ENCODE data around the gene BEND5. TPM values are rescaled to one million over a fixed set of nuclear protein-coding genes. Genes with fewer than 3 reads are reported as not detected.
A peak's percentile ranks its signal among the peaks of the same experiment; 100 is the strongest.

Gene BEND5
- total and polyA plus RNA-seq, 2 of the 8 experiments (the other 6 are each of a cell fraction or from before 2014, with no cell fraction given): 3.8 to 7.5 TPM

DNA sequence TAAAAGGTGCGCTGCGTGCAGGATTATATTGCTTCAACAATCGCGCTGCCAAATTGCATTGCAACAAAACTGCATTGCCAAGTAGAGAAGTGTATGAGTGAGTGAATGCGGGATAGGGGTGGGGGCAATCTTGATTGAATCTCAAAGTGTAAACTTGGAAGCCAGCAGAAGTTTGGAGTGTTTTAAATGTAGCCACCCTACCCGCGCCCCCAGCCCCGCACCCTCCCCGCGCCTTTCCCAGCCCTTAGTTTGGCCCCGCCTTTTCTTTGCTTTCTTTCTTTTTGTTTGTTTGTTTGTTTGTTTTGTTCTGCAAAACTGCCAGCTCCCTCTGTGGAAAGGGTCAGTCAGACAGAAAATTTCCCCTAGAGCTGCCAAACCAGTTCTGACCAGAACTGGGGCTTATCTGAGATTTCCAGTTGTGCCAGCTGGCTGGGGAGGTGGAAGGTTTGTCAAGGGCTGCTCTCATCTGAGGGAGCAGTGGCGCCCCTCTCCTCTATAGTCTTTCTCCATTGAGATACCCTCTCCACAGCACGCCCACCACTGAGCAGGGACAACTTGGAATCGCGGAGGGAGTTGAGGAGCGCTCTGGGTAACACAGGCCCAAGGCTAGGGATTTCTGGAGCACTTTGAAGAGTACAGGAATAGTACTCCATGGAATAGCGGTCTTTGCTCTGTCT lies 666 bp upstream of the BEND5 start:
- peak in 1 of 2 experiments; percentile 46 for DNase-seq (ENCODE audit: low read depth in 1 of 2, low spot score in 2 of 2)

More for the DNA sequence above, 666 bp upstream of the BEND5 start:
- Histone ChIP-seq H2AFZ (ENCODE audit: low read length) (peak overlapping the region; percentile 98), H4K8ac (ENCODE audit: extremely low read depth, insufficient read depth, low read length) (no peak overlapping the region; the same call in 1 of the 2 replicates), H3K27me3 (replicated peaks in 1 of 4; ENCODE audit: control insufficient read depth in 3 of 4, extremely low read depth in 1 of 4, insufficient read depth in 3 of 4, low read length in 3 of 4) (no peaks in the 10 kb centered on the region), H4K91ac (replicated peaks; ENCODE audit: insufficient read length, low read length) (peak overlapping the region; percentile 85), H3K9ac (replicated peaks in 1 of 4; ENCODE audit: extremely low read depth in 1 of 4, low read depth in 3 of 4, low read length in 3 of 4) (peak overlapping the region in 3 of 4 experiments; percentile 24 to 85 (median 44); a peak in 4 of 7 replicates), H3K18ac (ENCODE audit: extremely low read depth, low read length) (peak overlapping the region; percentile 26; the same call in 1 of the 2 replicates), H2BK15ac (ENCODE audit: low read length) (no peak overlapping the region; the same call in 1 of the 2 replicates), H3K27ac (ENCODE audit: low read depth, low read length) (no peak overlapping the region), H4K5ac (ENCODE audit: insufficient read length, low read depth, low read length) (peak overlapping the region; percentile 32), H3K4me3 (ENCODE audit: extremely low read depth in 1 of 4, insufficient read depth in 2 of 4, low read depth in 3 of 4, low read length in 4 of 4) (peak overlapping the region; percentile 69 to 92 (median 79)), H3K23me2 (ENCODE audit: low read depth, low read length) (peaks cover 12% of the 10 kb centered on the region; the same call in 1 of the 2 replicates), H3K4me2 (ENCODE audit: insufficient read depth in 1 of 2, low read depth in 2 of 2, low read length in 2 of 2) (peak overlapping the region; percentile 73 to 98), H4K20me1 (replicated peaks in 1 of 2; ENCODE audit: control insufficient read depth in 1 of 2, insufficient read depth in 2 of 2, low read length in 2 of 2) (no peaks in the 10 kb centered on the region), H3K79me1 (ENCODE audit: low read depth, low read length) (0 out of 2 replicates have a peak, but pooled peaks cover 2% of the 10 kb centered on the region), H3K14ac (ENCODE audit: insufficient read length) (no peak overlapping the region), H3K79me2 (ENCODE audit: control insufficient read depth in 1 of 2, insufficient read depth in 2 of 2, low read length in 2 of 2) (0 out of 4 replicates have a peak, but pooled peaks cover 0 to 3% of the 10 kb centered on the region in 2 experiments), H2BK20ac (ENCODE audit: low read length) (no peak overlapping the region), H3K36me3 (ENCODE audit: control insufficient read depth in 2 of 4, insufficient read depth in 4 of 4, low read length in 3 of 4) (no peaks in the 10 kb centered on the region), H3K9me3 (ENCODE audit: insufficient read depth in 2 of 2, low read depth in 1 of 2, low read length in 1 of 2) (no peaks in the 10 kb centered on the region), H2BK120ac (replicated peaks; ENCODE audit: low read depth, low read length) (peak overlapping the region; percentile 30), H3K56ac (replicated peaks; ENCODE audit: insufficient read length, low read depth, low read length) (peak overlapping the region; percentile 75), H3K23ac (ENCODE audit: insufficient read length) (no peak overlapping the region), H3K4me1 (replicated peaks in 1 of 4; ENCODE audit: control insufficient read depth in 3 of 4, insufficient read depth in 4 of 4, low read length in 3 of 4) (peaks cover 0 to 4% (median 2%) of the 10 kb centered on the region in 4 experiments; a peak in 2 of 7 replicates), H2BK5ac (ENCODE audit: low read depth, low read length) (no peak overlapping the region), H2BK12ac (ENCODE audit: low read depth, low read length) (0 out of 2 replicates have a peak overlapping the region, but pooled peaks have one; percentile 50), H2AK5ac (ENCODE audit: low read depth, low read length) (no peak overlapping the region), H3K4ac (replicated peaks; ENCODE audit: insufficient read length, low read depth, low read length) (no peak overlapping the region)
- no peak for FAIRE-seq
- ChIA-PET POLR2A (ENCODE audit: partially characterized antibody) (no interaction called here), CTCF (ENCODE audit: partially characterized antibody) (no interaction called here)
- WGBS, 2 experiments (ENCODE audit: extremely low coverage in 1 of 2, insufficient coverage in 1 of 2, insufficient read length in 1 of 2, insufficient replicate concordance in 2 of 2, low coverage in 1 of 2, low lambda C conversion rate in 2 of 2, missing lambda C conversion rate in 1 of 2): 13% methylated on average over 11 of the region's 17 CpGs; no CpG with 5 or more reads in 1 of the 2 experiments
- TF ChIP-seq TAF1 (IDR thresholded peaks at IDR 0.05; ENCODE audit: low read depth, low read length): peak; percentile 42; the same call in 1 of the 2 replicates
- TF ChIP-seq TBP (IDR thresholded peaks at IDR 0.05; ENCODE audit: low read depth, low read length): no peak
- TF ChIP-seq KDM4A (IDR thresholded peaks at IDR 0.05; ENCODE audit: low read depth, low read length, severe bottlenecking): peak; percentile 31
- TF ChIP-seq ASH2L (IDR thresholded peaks at IDR 0.05; ENCODE audit: low read length): peak; percentile 52

Data from H1 (cell line).